ENCODE measurements around the gene GPATCH8.

Gene GPATCH8

DNA sequence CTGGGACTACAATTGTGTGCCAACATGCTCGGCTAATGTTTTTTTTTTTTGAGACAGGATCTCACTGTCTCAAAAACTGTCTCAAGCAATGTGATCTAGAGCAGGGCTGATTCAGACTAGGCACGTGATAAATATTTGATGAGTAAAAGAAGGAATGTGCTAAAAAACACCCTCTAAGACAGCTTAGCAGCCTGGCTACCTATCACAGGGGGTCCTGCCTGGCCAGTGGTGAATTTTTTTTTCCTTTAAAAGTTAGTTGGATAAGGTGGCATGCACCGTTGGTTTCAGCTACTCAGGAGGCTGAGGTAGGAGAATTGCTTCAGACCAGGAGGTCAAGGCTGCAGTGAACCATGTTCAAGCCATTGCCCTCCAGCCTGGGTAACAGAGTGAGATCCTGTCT is 14.8 kb upstream of the GPATCH8 start:
- TF ChIP-seq, protein P1, sequence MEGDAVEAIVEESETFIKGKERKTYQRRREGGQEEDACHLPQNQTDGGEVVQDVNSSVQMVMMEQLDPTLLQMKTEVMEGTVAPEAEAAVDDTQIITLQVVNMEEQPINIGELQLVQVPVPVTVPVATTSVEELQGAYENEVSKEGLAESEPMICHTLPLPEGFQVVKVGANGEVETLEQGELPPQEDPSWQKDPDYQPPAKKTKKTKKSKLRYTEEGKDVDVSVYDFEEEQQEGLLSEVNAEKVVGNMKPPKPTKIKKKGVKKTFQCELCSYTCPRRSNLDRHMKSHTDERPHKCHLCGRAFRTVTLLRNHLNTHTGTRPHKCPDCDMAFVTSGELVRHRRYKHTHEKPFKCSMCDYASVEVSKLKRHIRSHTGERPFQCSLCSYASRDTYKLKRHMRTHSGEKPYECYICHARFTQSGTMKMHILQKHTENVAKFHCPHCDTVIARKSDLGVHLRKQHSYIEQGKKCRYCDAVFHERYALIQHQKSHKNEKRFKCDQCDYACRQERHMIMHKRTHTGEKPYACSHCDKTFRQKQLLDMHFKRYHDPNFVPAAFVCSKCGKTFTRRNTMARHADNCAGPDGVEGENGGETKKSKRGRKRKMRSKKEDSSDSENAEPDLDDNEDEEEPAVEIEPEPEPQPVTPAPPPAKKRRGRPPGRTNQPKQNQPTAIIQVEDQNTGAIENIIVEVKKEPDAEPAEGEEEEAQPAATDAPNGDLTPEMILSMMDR (IDR thresholded peaks at IDR 0.05) = no peak

DNA sequence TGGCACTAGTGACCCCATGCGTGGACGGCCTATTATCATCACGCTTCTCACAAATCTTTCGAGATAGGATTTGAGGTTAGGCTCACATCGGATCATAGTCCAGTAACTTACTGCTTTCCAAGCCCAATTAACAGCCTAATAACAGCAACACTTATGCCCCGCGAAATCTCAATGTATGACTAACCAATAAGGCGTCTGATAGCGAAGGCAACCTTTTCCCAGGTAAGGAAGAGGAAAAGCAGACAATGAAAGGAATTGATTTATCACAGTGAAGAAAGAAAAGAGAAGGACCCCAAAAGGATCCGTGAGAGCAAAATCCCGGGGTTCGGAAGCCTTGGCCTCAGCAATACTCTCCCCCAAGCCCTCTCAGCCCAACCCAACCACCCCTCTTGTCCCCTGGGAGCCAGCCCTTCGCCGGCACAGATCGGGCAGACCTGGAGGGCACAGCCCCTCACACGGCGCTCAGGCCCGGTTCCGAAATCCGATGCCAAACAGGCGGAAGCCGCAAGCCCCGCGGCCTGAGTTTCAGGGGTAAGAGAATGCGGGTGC is 534 bp downstream of the GPATCH8 start:
- TF ChIP-seq, protein P1 (IDR thresholded peaks at IDR 0.05) = no peak

DNA sequence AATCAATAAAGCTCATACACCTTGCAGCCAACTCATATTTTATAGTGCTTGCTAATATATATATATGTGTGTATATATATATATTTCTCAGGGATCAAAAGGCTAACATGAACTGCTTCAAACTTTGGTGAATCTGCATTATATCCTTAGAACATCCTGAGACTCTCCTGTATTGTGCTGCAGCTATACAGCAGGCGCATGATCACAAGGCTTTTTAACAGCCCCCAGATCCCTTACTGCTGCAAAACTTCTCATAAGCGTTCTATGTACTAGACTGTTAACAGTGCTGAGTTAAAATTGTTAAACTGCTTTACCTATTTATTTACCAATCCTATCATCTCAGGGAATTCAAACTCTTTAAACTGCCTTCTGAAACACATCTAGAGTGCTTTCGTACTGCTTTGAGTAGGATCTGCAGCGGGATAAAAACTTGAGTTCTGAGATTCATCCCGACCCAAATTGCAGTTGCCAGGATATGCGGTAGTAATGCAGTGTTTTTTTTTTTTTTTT is 1.3 kb downstream of the GPATCH8 start:
- TF ChIP-seq, protein P1 (IDR thresholded peaks at IDR 0.05) = no peak

DNA sequence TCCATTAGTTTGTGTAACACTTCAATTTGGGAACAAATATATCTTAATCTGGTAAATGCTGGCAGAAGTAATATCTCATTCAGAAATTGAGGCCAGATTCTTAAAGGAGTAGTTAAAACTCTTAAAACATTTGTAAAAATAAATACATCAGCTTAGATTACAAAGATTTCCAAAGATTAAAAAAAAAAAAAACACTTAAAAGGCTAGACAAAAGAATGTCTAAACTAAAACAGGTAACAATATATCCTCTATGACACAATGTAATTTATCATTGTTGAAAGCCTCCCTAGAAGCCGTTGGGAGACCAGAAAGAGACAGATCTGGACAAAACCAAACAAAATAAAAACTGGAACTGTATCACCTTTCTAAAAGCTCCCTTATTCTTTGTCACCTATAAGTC is 3.5 kb downstream of the GPATCH8 start:
- TF ChIP-seq, protein P1 (IDR thresholded peaks at IDR 0.05) = no peak

DNA sequence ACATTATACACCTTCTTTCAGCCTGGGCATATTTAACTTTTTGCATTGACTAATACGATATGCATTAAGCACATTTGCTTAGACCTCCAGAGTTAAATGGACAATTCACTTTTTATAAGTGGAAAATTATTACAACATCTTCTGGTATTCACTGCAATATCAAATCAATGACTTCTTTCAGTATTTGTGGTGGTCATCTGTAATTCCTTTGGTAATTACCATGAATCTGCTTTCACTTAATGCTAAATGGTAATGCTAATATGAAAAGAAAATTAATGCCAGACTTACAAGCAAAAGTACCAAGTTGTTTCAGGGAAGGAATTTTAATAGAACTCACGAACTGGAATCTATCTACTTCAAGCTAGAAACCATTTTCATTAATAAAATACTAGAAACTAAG is 6.4 kb downstream of the GPATCH8 start:
- TF ChIP-seq, protein P1 (IDR thresholded peaks at IDR 0.05) = no peak

DNA sequence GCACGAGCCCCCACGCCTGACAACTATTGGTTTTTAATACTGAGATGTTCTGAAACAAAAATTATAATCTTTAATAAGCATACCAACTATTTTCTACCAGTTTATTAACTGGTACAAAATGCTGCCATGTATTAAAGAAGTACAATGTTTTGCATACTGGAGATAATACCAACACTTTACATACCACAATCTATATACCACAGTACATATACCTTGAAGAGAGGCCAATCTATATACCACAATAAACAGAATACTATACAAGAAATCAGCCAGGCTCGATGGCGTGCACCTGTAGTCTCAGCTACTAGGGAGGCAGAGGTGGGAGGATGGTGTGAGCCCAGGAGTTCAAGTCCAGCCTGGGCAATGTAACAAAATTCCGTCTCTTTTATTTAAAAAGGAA is 9.9 kb downstream of the GPATCH8 start:
- TF ChIP-seq, protein P1 (IDR thresholded peaks at IDR 0.05) = no peak

DNA sequence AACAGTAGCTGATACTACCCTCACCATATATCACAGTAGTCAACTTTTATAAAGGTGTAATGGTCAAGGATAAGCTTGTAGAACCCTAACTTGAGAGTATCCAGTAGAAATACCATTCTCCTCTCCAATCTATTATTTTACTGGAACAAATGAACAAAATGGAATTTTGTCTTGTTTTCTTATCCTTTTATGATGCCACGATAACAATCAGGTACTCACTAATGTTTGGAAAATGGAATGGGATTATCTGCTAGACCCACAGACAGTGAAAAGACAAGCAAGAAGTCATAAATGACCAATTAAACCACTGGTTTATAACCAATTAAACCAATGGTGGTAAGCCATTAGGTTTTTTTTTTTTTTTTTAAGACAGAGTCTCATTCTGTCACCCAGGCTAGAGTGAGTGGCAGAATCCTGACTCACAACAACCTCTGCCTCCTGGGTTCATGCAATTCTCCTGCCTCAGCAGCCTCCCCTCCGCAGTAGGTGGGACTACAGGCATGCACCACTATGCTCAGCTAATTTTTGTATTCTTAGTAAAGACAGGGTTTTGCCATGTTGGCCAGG is 10.4 kb downstream of the GPATCH8 start:
- TF ChIP-seq, protein P1 (IDR thresholded peaks at IDR 0.05) = no peak

Measured in LNCAP (cell line).